Fibroblast of skin of left quadriceps (primary cell): ENCODE data around the gene DLGAP3.
A peak's percentile ranks its signal among the peaks of the same experiment; 100 is the strongest.

ENCODE experiments used
- DNase-seq, 2 experiments: peaks; one replicate each; pipeline ENCODE4 v3.0.0-alpha.2; 2013; ENCODE audit warnings: low read depth in 2 of 2

Gene DLGAP3

GRCh38 chr1:34928699-34929496 lies 552 bp downstream of the DLGAP3 start:
- no peak for DNase-seq

- no peak for DNase-seq
Measured at GRCh38 chr1:34928066-34928696, 1.3 kb downstream of the DLGAP3 start.

- no peak for DNase-seq
Measured at GRCh38 chr1:34927316-34927715, 2.1 kb downstream of the DLGAP3 start.

GRCh38 chr1:34926894-34927293 lies 2.6 kb downstream of the DLGAP3 start:
- DNase-seq: no peak

GRCh38 chr1:34926156-34926555 lies 3.3 kb downstream of the DLGAP3 start:
- no peak for DNase-seq

GRCh38 chr1:34925730-34926129 lies 3.7 kb downstream of the DLGAP3 start:
- no peak for DNase-seq

- peak; percentile 24 to 26 for DNase-seq
Measured at GRCh38 chr1:34924759-34925555, 4.5 kb downstream of the DLGAP3 start.

- DNase-seq: no peak
Measured at GRCh38 chr1:34923490-34923889, 6.0 kb downstream of the DLGAP3 start.

GRCh38 chr1:34918977-34919561 lies 10.4 kb downstream of the DLGAP3 start:
- DNase-seq: no peak

- no peak for DNase-seq
Measured at GRCh38 chr1:34918386-34918976, 11.0 kb downstream of the DLGAP3 start.

- no peak for DNase-seq
Measured at GRCh38 chr1:34917017-34917416, 12.4 kb downstream of the DLGAP3 start.

- DNase-seq: no peak
Measured at GRCh38 chr1:34916104-34916503, 13.3 kb downstream of the DLGAP3 start.

GRCh38 chr1:34915521-34915920 lies 13.9 kb downstream of the DLGAP3 start:
- DNase-seq: no peak

GRCh38 chr1:34914958-34915357 lies 14.5 kb downstream of the DLGAP3 start:
- no peak for DNase-seq

GRCh38 chr1:34911465-34911864 lies 18.0 kb downstream of the DLGAP3 start:
- DNase-seq: no peak

GRCh38 chr1:34910425-34910824 lies 19.0 kb downstream of the DLGAP3 start:
- no peak for DNase-seq

- DNase-seq: no peak
Measured at GRCh38 chr1:34908369-34908768, 21.1 kb downstream of the DLGAP3 start.

- no peak for DNase-seq
Measured at GRCh38 chr1:34907487-34908090, 21.9 kb downstream of the DLGAP3 start.

GRCh38 chr1:34906756-34907155 lies 22.7 kb downstream of the DLGAP3 start:
- no peak for DNase-seq

- no peak for DNase-seq
Measured at GRCh38 chr1:34906222-34906621, 23.2 kb downstream of the DLGAP3 start.

- no peak for DNase-seq
Measured at GRCh38 chr1:34905098-34905459, 24.4 kb downstream of the DLGAP3 start.
